GM21737 (cell line): Measurements from ENCODE around the gene METTL26.
A peak's percentile ranks its signal among the peaks of the same experiment; 100 is the strongest.

Experiments
- ATAC-seq: cut with Tn5 transposase; IDR thresholded peaks from one replicate; pipeline ENCODE4 v1.9.1; 2021; ENCODE audit warnings: mild to moderate bottlenecking, moderate library complexity; ENCODE audit not compliant: unreplicated experiment

METTL26 gene

DNA sequence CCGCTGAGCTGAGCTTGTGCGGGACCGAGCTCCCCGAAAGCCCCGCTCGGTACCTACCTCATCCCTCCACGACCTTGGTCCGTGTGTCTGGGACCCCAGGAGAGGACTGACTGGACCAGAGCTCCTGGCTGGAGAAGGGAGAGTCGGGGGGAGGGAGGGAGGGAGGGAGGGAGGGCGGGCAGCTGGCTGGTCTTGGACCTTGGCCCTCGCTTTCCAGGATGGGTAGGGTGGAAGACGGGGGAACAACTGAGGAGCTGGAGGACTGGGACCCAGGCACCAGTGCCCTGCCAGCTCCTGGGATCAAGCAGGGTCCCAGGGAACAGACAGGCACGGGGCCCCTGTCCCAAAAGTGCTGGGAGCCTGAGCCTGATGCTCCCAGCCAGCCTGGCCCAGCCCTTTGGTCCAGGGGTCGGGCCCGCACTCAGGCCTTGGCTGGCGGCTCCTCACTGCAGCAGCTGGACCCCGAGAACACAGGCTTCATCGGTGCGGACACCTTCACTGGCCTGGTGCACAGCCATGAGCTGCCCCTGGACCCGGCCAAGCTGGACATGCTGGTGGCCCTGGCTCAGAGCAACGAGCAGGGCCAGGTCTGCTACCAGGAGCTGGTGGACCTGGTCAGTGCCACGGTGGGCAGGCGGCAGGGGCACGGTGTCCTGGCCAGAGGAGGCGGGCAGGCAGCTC is 39.9 kb upstream of the METTL26 start:
- ATAC-seq = no peak

DNA sequence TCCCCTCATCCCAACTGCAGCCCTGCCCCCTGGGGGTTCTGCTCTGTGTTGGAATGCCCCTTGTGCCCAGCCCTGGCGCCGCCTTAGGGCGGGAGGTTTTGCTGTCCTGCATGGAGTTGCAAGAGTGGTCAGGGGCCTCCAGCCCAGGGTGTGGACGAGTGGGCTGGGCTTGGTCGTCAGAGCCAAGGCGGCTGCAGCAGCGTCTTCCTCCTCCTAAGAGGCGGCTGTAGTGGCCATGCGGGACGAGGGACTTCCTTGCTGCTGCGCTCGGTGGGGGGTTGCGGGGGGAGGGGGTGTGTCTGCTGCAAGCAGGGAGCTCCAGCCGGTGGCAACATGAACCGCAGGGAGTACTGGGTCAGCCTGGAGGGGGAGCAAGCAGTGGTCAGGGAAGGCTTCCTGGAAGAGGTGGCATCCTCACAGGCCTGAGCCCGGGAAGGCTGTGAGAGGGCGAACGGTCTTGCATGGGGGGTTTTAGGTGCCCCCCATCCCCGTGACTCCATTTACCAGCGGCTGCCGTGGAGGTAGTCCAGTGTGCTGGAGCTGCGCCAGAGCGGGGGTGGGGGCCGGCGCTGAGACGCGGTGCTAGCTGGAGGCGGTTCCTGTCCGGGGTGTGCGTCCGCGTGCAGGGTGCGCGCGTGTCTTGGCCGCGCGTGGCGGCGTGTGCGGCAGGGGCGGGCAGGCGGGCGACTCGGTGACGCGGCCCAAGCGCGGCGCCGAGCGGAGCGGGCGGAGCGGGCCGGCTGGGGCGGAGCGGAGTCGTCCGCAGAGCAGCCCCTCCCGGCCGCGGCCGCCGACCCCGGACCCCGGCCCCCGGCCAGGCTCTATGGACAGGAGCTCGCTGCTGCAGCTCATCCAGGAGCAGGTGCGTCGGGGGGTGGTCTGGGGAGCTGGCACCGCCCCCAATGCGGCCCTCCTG is 39.1 kb upstream of the METTL26 start, which contains the start of gene RHBDL1:
Gene RHBDL1 (plus strand): TSS at position 704 of the 916 bp plus-strand sequence. CDS start 120 bp downstream, at position 824.
- ATAC-seq = no peak

DNA sequence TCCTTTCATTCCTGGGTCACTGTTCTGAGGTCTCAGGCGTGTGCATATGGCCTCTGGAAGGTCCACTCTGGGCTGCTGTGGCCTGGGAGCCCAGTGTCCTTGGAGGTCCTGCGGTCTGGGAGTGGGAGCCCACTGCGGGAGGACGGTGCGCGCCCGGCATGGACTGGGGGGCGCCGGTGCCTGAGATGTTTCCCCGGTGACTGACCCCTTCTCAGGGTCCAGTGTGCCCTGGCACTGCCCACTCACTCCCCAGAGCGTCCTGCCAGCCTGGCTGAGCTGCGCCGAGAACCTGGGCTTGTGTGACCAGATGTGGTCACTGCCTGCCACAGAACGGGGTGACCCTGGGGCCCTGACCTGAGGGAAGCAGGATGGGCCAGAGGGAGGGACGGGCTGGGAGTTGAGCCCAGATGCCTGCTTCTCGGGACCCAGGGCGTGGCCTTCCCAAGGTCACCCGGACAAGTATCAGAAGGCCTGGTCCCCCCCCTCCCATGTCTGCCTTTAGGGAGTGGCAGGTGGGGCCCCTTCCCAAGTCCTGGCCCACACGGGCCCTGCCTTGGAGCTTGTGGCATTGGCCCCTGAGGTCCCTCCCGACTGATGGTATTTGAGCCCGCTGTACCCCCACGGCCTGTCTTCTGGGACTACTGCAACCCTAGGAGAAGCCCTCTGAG is 38.2 kb upstream of the METTL26 start:
- no peak for ATAC-seq

DNA sequence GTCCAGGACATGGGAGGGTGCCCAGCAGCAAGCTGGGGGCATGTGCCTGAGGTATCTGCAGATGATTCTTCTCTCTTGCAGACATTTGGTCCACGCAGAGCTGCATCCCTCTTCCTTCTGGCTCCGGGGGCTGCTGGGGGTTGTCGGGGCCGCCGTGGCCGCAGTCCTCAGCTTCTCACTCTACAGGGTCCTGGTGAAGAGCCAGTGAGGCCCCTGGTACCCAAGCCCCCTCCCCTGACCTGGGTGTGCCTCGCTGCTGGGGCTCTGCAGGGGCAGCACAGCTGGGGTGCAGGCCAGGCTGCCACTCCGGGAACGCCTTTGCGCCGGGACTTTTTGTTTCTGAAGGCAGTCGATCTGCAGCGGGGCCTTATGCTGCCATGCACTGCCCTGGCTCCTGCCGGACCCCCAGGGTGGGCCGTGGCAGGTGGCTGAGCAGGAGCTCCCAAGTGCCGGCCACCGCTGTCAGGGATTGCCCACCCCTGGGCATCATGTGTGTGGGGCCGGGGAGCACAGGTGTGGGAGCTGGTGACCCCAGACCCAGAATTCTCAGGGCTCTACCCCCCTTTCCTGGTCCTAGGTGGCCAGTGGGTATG is 37.4 kb upstream of the METTL26 start:
- ATAC-seq = no peak

DNA sequence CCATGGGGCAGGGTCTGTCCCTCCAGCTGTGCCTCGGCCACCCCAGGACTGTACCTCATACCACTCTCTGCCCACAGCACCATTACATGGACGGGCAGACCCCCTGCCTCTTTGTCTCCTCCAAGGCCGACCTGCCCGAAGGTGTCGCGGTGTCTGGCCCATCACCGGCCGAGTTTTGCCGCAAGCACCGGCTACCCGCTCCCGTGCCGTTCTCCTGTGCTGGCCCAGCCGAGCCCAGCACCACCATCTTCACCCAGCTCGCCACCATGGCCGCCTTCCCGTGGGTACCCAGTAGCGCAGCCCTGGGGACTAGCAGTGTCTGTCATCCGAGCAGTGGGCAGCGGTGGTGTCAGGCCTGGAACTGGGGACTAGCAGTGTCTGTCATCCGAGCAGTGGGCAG is 36.7 kb upstream of the METTL26 start:
- no peak for ATAC-seq

DNA sequence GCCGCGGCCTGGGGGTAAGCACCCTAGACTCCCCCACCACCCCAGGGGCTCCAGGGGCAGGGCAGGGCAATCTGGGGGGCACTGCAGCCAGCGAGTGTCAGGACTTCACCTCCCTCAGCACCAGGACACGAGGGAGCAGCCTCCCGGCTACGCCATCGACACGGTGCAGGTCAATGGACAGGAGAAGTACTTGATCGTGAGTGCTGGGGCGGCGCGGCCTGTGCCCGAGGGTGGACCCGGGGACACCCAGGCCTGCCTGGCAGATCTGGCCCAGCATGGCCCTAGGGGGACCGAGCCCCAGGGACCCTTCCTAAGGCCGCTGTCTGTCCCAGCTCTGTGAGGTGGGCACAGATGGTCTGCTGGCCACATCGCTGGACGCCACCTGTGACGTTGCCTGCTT is 36.3 kb upstream of the METTL26 start:
- ATAC-seq = no peak

DNA sequence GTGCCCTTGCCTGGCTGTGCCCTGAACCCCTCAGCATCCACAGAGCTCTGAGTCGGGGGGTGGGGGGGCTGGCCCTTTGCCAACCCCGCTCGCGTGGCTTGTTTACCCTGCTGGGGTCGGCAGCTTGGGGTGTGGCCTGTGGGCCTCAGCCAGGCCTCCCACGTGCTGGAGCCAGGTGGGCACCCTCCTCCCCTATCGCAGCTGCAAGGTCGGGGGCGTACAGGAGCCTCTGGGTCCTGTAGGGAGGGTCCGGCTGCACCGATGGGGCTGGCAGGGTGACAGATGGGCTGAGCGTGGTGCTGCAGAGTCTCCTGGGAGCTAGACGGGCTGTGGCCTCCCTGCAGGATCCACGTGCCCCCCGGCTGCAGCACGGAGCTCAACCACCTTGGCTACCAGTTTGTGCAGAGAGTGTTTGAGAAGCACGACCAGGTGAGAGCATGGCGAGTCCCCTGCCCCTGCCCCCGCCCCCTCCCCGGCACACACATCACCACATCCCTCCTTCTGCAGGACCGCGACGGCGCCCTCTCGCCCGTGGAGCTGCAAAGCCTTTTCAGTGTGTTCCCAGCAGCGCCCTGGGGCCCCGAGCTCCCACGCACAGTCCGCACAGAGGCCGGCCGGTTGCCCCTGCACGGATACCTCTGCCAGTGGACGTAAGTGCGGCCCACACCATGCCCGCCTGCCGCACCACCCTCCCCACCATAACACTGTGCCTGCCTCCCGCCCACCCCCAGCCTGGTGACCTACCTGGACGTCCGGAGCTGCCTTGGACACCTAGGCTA is 35.4 kb upstream of the METTL26 start:
- no peak for ATAC-seq

DNA sequence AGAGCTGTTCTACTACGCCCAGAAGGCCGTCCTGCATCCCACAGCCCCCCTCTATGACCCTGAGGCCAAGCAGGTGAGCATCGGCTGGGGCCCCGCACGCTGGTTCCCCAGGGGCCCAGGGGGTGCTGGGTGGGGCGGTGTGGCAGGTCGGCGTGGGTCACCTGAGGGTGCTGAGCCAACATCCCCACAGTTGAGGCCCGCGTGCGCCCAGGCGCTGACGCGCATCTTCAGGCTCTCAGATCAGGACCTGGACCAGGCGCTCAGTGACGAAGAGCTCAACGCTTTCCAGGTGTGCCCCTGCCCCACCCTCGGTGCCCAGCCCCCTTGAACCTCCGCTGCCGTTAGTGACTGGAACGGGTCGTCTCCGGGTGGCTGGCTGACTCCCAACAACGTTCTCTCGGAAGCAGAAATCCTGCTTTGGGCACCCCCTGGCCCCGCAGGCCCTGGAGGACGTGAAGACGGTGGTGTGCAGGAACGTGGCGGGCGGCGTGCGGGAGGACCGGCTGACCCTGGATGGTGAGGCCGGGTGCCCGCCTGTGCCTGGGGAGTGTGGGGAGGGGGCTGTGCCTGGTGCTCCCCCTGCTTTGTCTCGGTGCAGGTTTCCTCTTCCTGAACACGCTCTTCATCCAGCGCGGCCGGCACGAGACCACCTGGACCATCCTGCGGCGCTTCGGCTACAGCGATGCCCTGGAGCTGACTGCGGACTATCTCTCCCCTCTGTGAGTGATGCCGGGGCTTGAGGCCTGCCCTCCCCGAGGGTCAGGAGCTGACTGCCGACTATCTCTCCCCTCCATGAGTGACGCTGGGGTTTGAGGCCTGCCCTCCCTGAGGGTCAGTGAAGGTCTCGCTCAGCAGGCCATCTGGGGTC is 34.6 kb upstream of the METTL26 start:
- ATAC-seq = no peak

DNA sequence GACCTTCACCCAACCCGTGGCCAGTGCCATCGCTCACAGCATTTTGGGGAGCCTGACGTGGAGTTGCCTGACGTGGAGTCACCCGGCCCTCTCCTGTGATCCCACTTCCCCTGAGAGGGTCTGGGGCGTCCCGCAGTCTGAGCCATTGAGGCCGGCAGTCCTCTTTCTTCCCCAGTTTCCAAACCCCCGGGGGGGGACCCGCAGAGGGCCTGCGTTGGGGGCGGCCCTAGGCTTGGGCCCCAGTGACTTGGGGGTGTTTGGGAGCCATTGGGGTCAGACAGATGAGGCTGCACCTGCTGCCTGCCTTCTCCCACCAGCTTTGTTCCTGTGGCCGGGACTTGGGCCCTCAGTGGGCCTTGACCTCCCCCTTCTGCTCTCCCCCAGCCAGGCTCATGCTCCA is 33.6 kb upstream of the METTL26 start:
- no peak for ATAC-seq

DNA sequence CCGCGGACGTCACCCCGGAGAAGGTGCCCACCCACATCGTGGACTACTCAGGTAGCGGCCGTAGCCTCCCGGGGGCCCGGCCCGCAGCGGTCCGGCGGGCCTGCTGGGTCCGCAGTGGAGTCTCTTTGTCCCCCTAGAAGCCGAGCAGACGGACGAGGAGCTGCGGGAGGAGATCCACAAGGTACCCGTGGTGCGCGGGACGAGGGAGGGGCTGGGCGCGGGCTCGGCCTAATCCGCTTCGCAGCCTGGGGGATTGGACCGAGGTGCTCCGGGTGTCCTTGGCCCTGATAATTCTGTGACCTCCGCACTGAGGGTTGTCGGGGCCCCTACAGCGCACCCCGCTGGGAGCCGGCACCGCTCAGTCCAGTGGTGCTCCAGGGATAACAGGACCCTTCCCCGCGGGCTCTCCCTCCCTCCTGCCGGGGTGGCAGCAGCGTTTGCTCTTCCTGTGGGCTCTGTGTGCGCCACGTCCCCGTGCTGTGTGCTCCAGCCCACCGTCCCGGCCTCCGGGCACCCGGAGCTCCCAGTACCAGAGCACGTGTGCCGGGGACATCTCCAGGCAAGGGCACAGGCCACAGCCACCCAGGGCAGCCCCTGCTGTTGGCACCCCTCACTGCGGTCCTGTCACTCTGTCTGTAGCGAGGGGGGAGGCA is 32.5 kb upstream of the METTL26 start:
- ATAC-seq = no peak

DNA sequence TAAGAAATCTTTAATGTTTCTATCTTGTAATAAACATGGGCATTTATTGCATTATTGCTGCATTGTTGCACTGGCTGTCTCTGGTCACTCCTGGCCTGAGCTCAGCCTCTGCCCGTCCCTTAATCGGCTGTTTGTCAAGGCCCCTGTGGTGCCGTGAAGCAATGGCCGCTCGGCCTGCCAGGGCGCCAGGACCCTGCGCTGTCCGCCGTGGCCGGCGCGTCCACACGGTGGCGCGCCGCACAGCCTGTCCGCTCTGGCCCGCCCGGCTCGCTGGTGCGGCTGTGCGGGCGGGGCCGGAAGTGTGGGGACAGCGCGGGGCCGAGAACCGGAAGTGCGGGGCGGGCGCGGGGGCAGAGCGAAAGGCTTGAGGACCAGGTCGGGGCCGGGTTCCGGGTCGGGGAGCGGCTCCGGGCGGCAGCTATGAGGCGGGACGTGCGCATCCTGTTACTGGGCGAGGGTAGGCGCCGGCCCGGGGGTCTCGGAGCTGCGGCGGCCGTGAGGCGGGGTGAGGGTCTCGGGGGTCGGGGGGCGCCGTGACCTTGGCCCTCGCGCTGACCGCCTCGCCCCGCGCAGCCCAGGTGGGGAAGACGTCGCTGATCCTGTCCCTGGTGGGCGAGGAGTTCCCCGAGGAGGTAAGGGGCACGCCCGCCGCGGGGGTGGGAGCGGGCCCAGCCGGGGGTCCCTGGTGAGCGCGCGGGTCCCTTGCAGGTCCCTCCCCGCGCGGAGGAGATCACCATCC is 31.8 kb upstream of the METTL26 start, which contains the start of gene RHOT2:
Gene RHOT2 (plus strand): TSS at position 353 of the 739 bp plus-strand sequence. CDS start 68 bp downstream, at position 421.
- peak; percentile 83 for ATAC-seq

DNA sequence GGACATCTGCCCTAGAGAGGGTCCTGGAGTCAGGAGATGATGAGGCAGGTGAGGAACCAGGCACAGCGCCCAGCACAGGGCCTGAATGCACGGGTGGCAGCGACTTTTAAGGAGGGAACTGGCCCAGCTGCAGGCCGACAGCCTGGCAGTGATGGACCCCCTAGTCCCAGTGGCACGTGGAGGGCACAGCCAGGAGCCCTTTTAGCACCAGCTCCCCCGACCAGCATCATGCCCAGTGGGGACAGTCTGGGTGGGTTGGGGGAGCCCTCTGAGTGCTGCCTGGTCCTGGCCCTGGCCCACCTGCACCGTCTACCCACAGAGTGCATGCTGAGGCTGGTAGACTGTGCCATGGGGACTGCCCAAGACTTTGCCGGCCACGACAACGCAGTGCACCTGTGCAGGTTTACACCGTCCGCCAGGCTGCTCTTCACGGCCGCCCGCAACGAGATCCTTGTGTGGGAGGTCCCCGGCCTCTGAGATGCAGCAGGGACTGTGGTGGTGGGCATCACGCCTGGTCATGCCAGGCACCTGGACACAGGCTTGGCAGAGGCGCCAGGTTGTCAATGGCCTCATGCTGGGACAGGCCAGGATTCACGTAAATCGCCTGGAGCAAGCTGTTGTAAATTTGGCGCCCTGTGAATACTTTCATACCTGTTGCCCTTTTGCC is 31.1 kb upstream of the METTL26 start:
- ATAC-seq = no peak

DNA sequence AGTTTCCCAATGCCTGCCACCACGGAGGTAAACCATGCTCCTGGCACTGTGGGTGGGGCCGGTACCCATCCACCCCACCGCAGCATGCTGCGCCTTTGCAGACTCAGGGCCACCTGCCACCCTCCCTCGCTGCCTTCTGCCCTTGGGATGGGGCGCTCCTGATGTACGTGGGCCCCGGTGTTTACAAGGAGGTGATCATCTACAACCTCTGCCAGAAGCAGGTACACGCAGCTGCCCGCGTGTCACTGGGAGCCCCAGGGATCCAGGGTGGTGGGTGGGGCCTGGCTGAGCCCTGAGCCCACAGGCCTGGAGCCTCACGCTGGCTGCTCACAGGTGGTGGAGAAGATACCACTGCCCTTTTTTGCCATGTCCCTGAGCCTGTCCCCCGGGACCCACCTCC is 30.5 kb upstream of the METTL26 start:
- no peak for ATAC-seq

DNA sequence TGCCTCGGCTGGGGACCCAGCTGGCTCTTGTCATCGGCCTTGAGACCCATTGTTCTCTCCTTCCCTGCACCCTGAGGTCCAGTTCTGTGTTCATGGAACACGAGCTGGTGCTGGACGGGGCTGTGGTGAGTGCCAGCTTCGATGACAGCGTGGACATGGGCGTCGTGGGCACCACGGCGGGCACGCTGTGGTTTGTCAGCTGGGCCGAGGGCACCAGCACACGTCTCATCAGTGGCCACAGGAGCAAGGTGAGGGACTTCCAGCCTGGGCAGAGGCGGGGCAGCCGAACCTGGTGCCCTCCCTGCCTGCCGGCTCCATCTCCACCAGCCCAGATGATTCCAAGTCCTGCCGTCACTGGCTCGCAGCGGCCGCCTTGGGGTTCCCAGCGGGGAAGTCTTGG is 26.5 kb upstream of the METTL26 start:
- no peak for ATAC-seq

DNA sequence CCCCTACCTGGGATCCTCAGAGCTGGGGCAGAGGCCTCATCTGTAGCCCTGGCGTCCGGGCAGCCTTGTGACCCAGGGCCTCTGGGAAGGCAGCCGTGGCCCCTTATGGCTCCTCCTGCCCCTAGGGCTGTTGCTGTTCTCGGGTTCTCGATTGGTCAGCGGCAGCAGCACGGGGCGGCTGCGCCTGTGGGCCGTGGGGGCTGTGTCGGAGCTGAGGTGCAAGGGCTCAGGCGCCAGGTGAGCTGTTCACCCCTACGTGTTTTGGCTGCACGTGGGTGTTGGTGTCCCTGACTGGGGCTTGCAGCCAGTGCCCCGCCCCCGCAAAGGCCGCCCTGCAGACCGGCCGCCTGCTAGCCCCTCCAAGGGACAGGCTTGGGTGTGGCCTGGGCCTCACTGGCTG is 26.0 kb upstream of the METTL26 start:
- no peak for ATAC-seq

DNA sequence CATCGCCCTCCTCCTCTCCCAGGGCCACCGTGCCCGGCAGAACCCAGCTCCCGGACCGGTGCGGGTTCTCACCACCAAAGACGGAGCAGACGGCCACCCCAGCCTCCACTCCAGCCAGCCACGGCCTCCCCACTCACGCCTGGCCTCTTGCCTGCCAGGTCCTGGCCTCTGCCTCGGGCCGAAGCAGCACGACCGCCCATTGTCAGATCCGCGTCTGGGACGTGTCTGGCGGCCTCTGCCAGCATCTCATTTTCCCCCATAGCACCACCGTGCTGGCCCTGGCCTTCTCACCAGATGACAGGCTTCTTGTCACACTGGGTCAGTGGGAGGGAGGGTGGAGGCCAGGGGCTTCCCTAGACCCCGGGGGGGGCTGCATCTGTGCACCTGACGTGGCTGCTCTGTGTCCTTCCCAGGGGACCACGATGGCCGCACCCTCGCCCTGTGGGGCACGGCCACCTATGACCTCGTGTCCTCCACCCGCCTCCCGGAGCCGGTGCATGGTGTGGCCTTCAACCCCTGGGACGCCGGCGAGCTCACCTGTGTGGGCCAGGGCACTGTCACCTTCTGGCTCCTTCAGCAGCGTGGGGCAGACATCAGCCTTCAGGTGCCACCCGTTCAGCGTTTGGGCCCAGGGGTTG is 25.2 kb upstream of the METTL26 start:
- ATAC-seq = no peak
